H1 (cell line): Measurements from ENCODE around the gene AKAP9. TPM values are rescaled to one million over a fixed set of nuclear protein-coding genes. Genes with fewer than 3 reads are reported as not detected.

ENCODE experiments used
- CTCF ChIA-PET: fragments of 300-600 bp; sonication (Branson Sonifier 250); formaldehyde crosslinking; loops from one replicate; lab custom pipeline; 2021; ENCODE audit not compliant: partially characterized antibody; lab: Charles Lee
- POLR2A ChIA-PET: fragments of 300-600 bp; sonication (Branson Sonifier 250); formaldehyde crosslinking; loops from one replicate; lab custom pipeline; 2021; ENCODE audit warnings: inconsistent platforms; ENCODE audit not compliant: partially characterized antibody; lab: Charles Lee
- DNase-seq, 2 experiments: peaks; one replicate each; pipeline versions ENCODE4 v3.0.0 to v3.0.0-alpha.2; 2010 to 2022; ENCODE audit warnings: low spot score in 2 of 2, low read depth in 1 of 2, mixed read lengths in 1 of 2
- FAIRE-seq: peaks from 2 replicates; lab custom pipeline; 2011; peaks lifted over from hg19 to GRCh38; lab: Jason Lieb, UNC
- H2AFZ ChIP-seq: 2 replicates; pipeline ENCODE4 v1.8.1; 2012; ENCODE audit warnings: low read length, inconsistent platforms
- H2AK5ac ChIP-seq: 2 replicates; pipeline ENCODE4 v1.6.1; 2013; ENCODE audit warnings: low read depth, low read length
- H2BK120ac ChIP-seq: replicated peaks from 2 replicates; pipeline ENCODE3; 2013; ENCODE audit warnings: low read depth, low read length, inconsistent platforms
- H2BK12ac ChIP-seq: 2 replicates; pipeline ENCODE4 v1.6.1; 2013; ENCODE audit warnings: low read depth, low read length
- H2BK15ac ChIP-seq: 2 replicates; pipeline ENCODE4 v1.6.1; 2013; ENCODE audit warnings: low read length
- H2BK20ac ChIP-seq: 2 replicates; pipeline ENCODE4 v1.6.1; 2013; ENCODE audit warnings: low read length
- H2BK5ac ChIP-seq: 2 replicates; pipeline ENCODE4 v1.6.1; 2013; ENCODE audit warnings: low read depth, low read length
- H3K14ac ChIP-seq: 2 replicates; pipeline ENCODE4 v1.6.1; 2013; ENCODE audit warnings: inconsistent platforms; ENCODE audit not compliant: insufficient read length
- H3K18ac ChIP-seq: 2 replicates; pipeline ENCODE4 v1.6.1; 2013; ENCODE audit warnings: low read length; ENCODE audit errors: extremely low read depth
- H3K23ac ChIP-seq: 2 replicates; pipeline ENCODE4 v1.6.1; 2013; ENCODE audit warnings: inconsistent platforms; ENCODE audit not compliant: insufficient read length
- H3K23me2 ChIP-seq: 2 replicates; pipeline ENCODE4 v1.6.1; 2013; ENCODE audit warnings: low read depth, low read length
- H3K27ac ChIP-seq: 2 replicates; pipeline ENCODE4 v1.6.1; 2011; ENCODE audit warnings: low read depth, low read length, inconsistent platforms
- H3K27me3 ChIP-seq, 4 experiments: replicated peaks in 1 of 4; 1 replicate in 1 of 4; 2 replicates in 3 of 4; pipeline versions ENCODE4 v1.6.1 to v1.8.1; 2011 to 2013; ENCODE audit warnings: low read length in 3 of 4, mild to moderate bottlenecking in 3 of 4, inconsistent platforms in 2 of 4, mixed read lengths in 2 of 4, moderate library complexity in 1 of 4; ENCODE audit not compliant: control insufficient read depth in 3 of 4, insufficient read depth in 3 of 4; ENCODE audit errors: extremely low read depth in 1 of 4
- H3K36me3 ChIP-seq, 4 experiments: 2 replicates each; pipeline versions ENCODE4 v1.6.1 to v1.8.1; 2011 to 2013; ENCODE audit warnings: mild to moderate bottlenecking in 4 of 4, low read length in 3 of 4, moderate library complexity in 2 of 4, control low read depth in 1 of 4, inconsistent platforms in 1 of 4; ENCODE audit not compliant: insufficient read depth in 4 of 4, control insufficient read depth in 2 of 4
- H3K4ac ChIP-seq: replicated peaks from 2 replicates; pipeline ENCODE3; 2013; ENCODE audit warnings: low read length, low read depth, mixed read lengths, inconsistent platforms; ENCODE audit not compliant: insufficient read length
- H3K4me1 ChIP-seq, 4 experiments: replicated peaks in 1 of 4; 1 replicate in 1 of 4; 2 replicates in 3 of 4; pipeline versions ENCODE4 v1.6.1 to v1.8.1; 2011 to 2013; ENCODE audit warnings: low read length in 3 of 4, inconsistent platforms in 2 of 4, mixed read lengths in 1 of 4; ENCODE audit not compliant: insufficient read depth in 4 of 4, control insufficient read depth in 3 of 4
- H3K4me2 ChIP-seq, 2 experiments: 2 replicates each; pipeline versions ENCODE4 v1.6.1 to v1.8.1; 2011 to 2013; ENCODE audit warnings: low read depth in 2 of 2, low read length in 2 of 2, control low read depth in 1 of 2, inconsistent platforms in 1 of 2, mild to moderate bottlenecking in 1 of 2; ENCODE audit not compliant: insufficient read depth in 1 of 2
- H3K4me3 ChIP-seq, 4 experiments: fragments of 200-600, 300-600 bp in 1 of 4; sonication (generic), shearing (Covaris generic), sonication (Bioruptor Twin) in 1 of 4; 2 replicates each; pipeline versions ENCODE4 v1.5.1 to v1.8.1; 2011 to 2016; ENCODE audit warnings: low read length in 4 of 4, low read depth in 3 of 4, control low read depth in 2 of 4, inconsistent platforms in 2 of 4, mild to moderate bottlenecking in 2 of 4, mixed read lengths in 1 of 4, moderate library complexity in 1 of 4; ENCODE audit not compliant: insufficient read depth in 2 of 4; ENCODE audit errors: extremely low read depth in 1 of 4
- H3K56ac ChIP-seq: replicated peaks from 2 replicates; pipeline ENCODE3; 2013; ENCODE audit warnings: low read depth, mild to moderate bottlenecking, mixed read lengths, low read length, inconsistent platforms; ENCODE audit not compliant: insufficient read length
- H3K79me1 ChIP-seq: 2 replicates; pipeline ENCODE4 v1.6.1; 2013; ENCODE audit warnings: low read depth, low read length, control low read depth
- H3K79me2 ChIP-seq, 2 experiments: 2 replicates each; pipeline versions ENCODE4 v1.6.1 to v1.8.1; 2012 to 2013; ENCODE audit warnings: low read length in 2 of 2, mild to moderate bottlenecking in 2 of 2, inconsistent platforms in 1 of 2; ENCODE audit not compliant: insufficient read depth in 2 of 2, control insufficient read depth in 1 of 2
- H3K9ac ChIP-seq, 4 experiments: replicated peaks in 1 of 4; 1 replicate in 1 of 4; 2 replicates in 3 of 4; pipeline versions ENCODE4 v1.6.1 to v1.8.1; 2011 to 2013; ENCODE audit warnings: low read depth in 3 of 4, low read length in 3 of 4, control low read depth in 2 of 4, mild to moderate bottlenecking in 2 of 4, moderate library complexity in 2 of 4, inconsistent platforms in 1 of 4; ENCODE audit errors: extremely low read depth in 1 of 4
- H3K9me3 ChIP-seq, 2 experiments: 2 replicates each; pipeline versions ENCODE4 v1.6.1 to v1.8.1; 2012 to 2013; ENCODE audit warnings: mild to moderate bottlenecking in 2 of 2, moderate library complexity in 2 of 2, control low read depth in 1 of 2, inconsistent platforms in 1 of 2, low read depth in 1 of 2, low read length in 1 of 2, mixed read lengths in 1 of 2; ENCODE audit not compliant: insufficient read depth in 2 of 2
- H4K20me1 ChIP-seq, 2 experiments: replicated peaks in 1 of 2; 2 replicates each; pipeline versions ENCODE3 to v1.8.1; 2011 to 2013; ENCODE audit warnings: inconsistent platforms in 2 of 2, low read length in 2 of 2, mild to moderate bottlenecking in 1 of 2; ENCODE audit not compliant: insufficient read depth in 2 of 2, control insufficient read depth in 1 of 2
- H4K5ac ChIP-seq: 2 replicates; pipeline ENCODE4 v1.6.1; 2013; ENCODE audit warnings: low read length, low read depth, mixed read lengths, inconsistent platforms; ENCODE audit not compliant: insufficient read length
- H4K8ac ChIP-seq: 2 replicates; pipeline ENCODE4 v1.8.0; 2013; ENCODE audit warnings: mild to moderate bottlenecking, moderate library complexity, low read length, inconsistent platforms; ENCODE audit not compliant: insufficient read depth; ENCODE audit errors: extremely low read depth
- H4K91ac ChIP-seq: replicated peaks from 2 replicates; pipeline ENCODE3; 2013; ENCODE audit warnings: low read length, mixed read lengths, inconsistent platforms; ENCODE audit not compliant: insufficient read length
- CTBP2 ChIP-seq: IDR thresholded peaks from 2 replicates; pipeline ENCODE4 v1.7.0; 2011; ENCODE audit warnings: borderline replicate concordance, mild to moderate bottlenecking, moderate library complexity, mixed read lengths, low read length; ENCODE audit not compliant: insufficient read depth, insufficient read length
- KDM5A ChIP-seq: fragments of 200-600 bp; IDR thresholded peaks from 2 replicates; pipeline ENCODE4 v1.7.1; 2012; ENCODE audit warnings: mild to moderate bottlenecking, low read length, inconsistent platforms, mixed read lengths
- POU5F1 ChIP-seq: IDR thresholded peaks from 2 replicates; pipeline ENCODE4 v1.6.1; 2011; ENCODE audit warnings: low read depth, mild to moderate bottlenecking, low read length, moderate library complexity
- RXRA ChIP-seq: IDR thresholded peaks from 2 replicates; pipeline ENCODE4 v1.6.1; 2011; ENCODE audit warnings: low read depth, mild to moderate bottlenecking, low read length, moderate library complexity; ENCODE audit not compliant: insufficient read depth
- SP2 ChIP-seq: IDR thresholded peaks from 2 replicates; pipeline ENCODE4 v1.6.1; 2012; ENCODE audit warnings: mild to moderate bottlenecking, low read length, inconsistent platforms
- TBP ChIP-seq: IDR thresholded peaks from 2 replicates; pipeline ENCODE4 v1.6.1; 2011; ENCODE audit warnings: low read depth, low read length, improper control_type of control experiment
- polyA plus RNA-seq, 7 experiments: library from polyadenylated mRNA; depleted of rRNA in 3 of 7; stranded (reverse) in 5 of 7; unstranded in 2 of 7; fragments of >200 nt in 5 of 7; fragments of 200-250 nt in 2 of 7; gene quantifications; 1 replicate in 5 of 7; 2 replicates in 1 of 7; 4 replicates in 1 of 7; pipeline versions ENCODE4 v1.2.1 to v1.2.3, GENCODE V29; 2011 to 2013; ENCODE audit warnings: missing spikeins in 2 of 7, mixed read lengths in 2 of 7
- total RNA-seq: library from RNA; stranded (reverse); fragmentation: NEBNext Ultra II Directional; extraction: Animal tissue kit (Norgen Biotek cat#: 25700); gene quantifications from 2 replicates; pipeline ENCODE4 v1.2.1, GENCODE V29; 2021

The AKAP9 gene
- total and polyA plus RNA-seq, 2 of the 8 experiments (the other 6 are each of a cell fraction or from before 2014, with no cell fraction given), result 6.2 to 26.3 TPM

DNA sequence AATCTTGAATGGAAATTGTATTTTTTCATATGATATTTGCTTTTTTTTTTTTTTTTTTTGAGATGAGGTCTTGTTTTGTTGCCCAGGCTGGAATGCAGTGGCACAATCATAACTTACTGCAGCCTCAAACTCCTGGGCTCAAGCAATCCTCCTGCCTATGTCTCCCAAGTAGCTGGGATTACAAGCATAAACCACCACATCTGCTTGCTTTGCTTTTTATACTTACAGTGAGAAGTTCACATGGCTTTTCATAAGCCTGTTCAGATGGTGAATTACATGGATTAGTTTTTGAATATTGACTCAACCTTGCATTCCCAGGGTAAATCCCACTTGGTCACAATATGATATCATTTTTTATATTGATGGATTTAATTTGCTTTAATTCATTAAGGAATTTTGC is 216.3 kb downstream of the AKAP9 start:
- H3K9ac ChIP-seq, result no peak overlapping the region
- no peaks in the 10 kb centered on the region for H3K79me1 ChIP-seq
- H3K27me3 ChIP-seq, result no peaks in the 10 kb centered on the region
- no peak overlapping the region for H3K4me3 ChIP-seq
- ChIA-PET CTCF (no interaction called here), POLR2A (no interaction called here)
- H4K20me1 ChIP-seq, result no peaks in the 10 kb centered on the region
- no peaks in the 10 kb centered on the region for H3K4me1 ChIP-seq
- no peak overlapping the region for H2AK5ac ChIP-seq
- no peaks in the 10 kb centered on the region for H3K36me3 ChIP-seq
- no peak overlapping the region for H4K91ac ChIP-seq
- no peak overlapping the region for H3K4ac ChIP-seq
- no peak overlapping the region for H3K4me2 ChIP-seq
- H2BK15ac ChIP-seq, result no peak overlapping the region
- TF ChIP-seq KDM5A, result no peak
- no peak for TF ChIP-seq RXRA
- no peak for TF ChIP-seq CTBP2
- TF ChIP-seq SP2, result no peak
- TF ChIP-seq TBP, result no peak
- TF ChIP-seq POU5F1, result no peak
- no peak overlapping the region for H2BK120ac ChIP-seq
- no peak overlapping the region for H3K14ac ChIP-seq
- no peak overlapping the region for H3K56ac ChIP-seq
- no peaks in the 10 kb centered on the region for H3K79me2 ChIP-seq
- no peaks in the 10 kb centered on the region for H3K9me3 ChIP-seq
- H2BK12ac ChIP-seq, result no peak overlapping the region
- no peak overlapping the region for H4K5ac ChIP-seq
- no peak overlapping the region for H2BK20ac ChIP-seq
- no peak overlapping the region for H3K23ac ChIP-seq
- no peak for DNase-seq
- no peak overlapping the region for H3K18ac ChIP-seq
- no peak overlapping the region for H2BK5ac ChIP-seq
- H4K8ac ChIP-seq, result no peak overlapping the region
- FAIRE-seq, result no peak
- no peaks in the 10 kb centered on the region for H3K23me2 ChIP-seq
- H2AFZ ChIP-seq, result no peak overlapping the region
- no peak overlapping the region for H3K27ac ChIP-seq
